NT2/D1 (cell line): ENCODE measurements around the gene SLC25A33.

ENCODE experiments used
- YY1 ChIP-seq: IDR thresholded peaks from 2 replicates; pipeline ENCODE4 v1.6.1; 2011; ENCODE audit not compliant: insufficient read length, insufficient read depth
- ZNF274 ChIP-seq: IDR thresholded peaks from 2 replicates; pipeline ENCODE4 v1.6.1; 2011; ENCODE audit warnings: mild to moderate bottlenecking, low read depth, low read length

GRCh38 chr1:9607352-9607751, 68.1 kb downstream of the SLC25A33 start:
- TF ChIP-seq YY1 (no peak), ZNF274 (no peak)
